KMS-11 (cell line): ENCODE data around the gene PAM.

Experiments
- H2AFZ ChIP-seq: fragments of 200-600 bp; sonication (generic); 2 replicates; pipeline ENCODE4 v1.6.1; 2016; ENCODE audit warnings: antibody characterized with exemption, mixed run types, low read depth
- H3K27ac ChIP-seq: fragments of 200-600 bp; sonication (generic); 2 replicates; pipeline ENCODE4 v1.6.1; 2016; ENCODE audit warnings: mild to moderate bottlenecking, mixed run types
- H3K27me3 ChIP-seq: fragments of 200-600 bp; sonication (generic); 2 replicates; pipeline ENCODE4 v1.6.1; 2017; ENCODE audit warnings: mild to moderate bottlenecking, low read depth, mixed run types, moderate library complexity; ENCODE audit not compliant: insufficient read depth
- H3K36me3 ChIP-seq: fragments of 200-600 bp; sonication (generic); 2 replicates; pipeline ENCODE4 v1.6.1; 2017; ENCODE audit warnings: mild to moderate bottlenecking, mixed run types; ENCODE audit not compliant: insufficient read depth
- H3K4me1 ChIP-seq: fragments of 200-600 bp; sonication (generic); 2 replicates; pipeline ENCODE4 v1.6.1; 2016; ENCODE audit warnings: mild to moderate bottlenecking, low read depth, mixed run types; ENCODE audit not compliant: poor library complexity, severe bottlenecking
- H3K4me2 ChIP-seq: fragments of 200-600 bp; sonication (generic); 2 replicates; pipeline ENCODE4 v1.7.0; 2016; ENCODE audit warnings: mild to moderate bottlenecking, mixed run types
- H3K4me3 ChIP-seq: fragments of 200-600 bp; sonication (generic); IDR thresholded peaks from 2 replicates; pipeline ENCODE4 v1.6.1; 2017; ENCODE audit warnings: low read depth, low read length, mixed read lengths; ENCODE audit not compliant: insufficient read depth
- H3K79me2 ChIP-seq: fragments of 200-600 bp; sonication (generic); 2 replicates; pipeline ENCODE4 v1.6.1; 2016; ENCODE audit warnings: low read depth, mixed run types; ENCODE audit not compliant: insufficient read depth
- H3K9ac ChIP-seq: fragments of 200-600 bp; sonication (generic); 2 replicates; pipeline ENCODE4 v1.6.1; 2016; ENCODE audit warnings: mild to moderate bottlenecking, mixed run types
- H4K20me1 ChIP-seq: fragments of 200-600 bp; sonication (generic); 2 replicates; pipeline ENCODE4 v1.6.1; 2016; ENCODE audit warnings: mild to moderate bottlenecking, mixed run types; ENCODE audit not compliant: insufficient read depth
- TF ChIP-seq, protein P1 (sequence below): fragments of 200-600 bp; sonication (generic); conservative IDR thresholded peaks from 2 replicates; pipeline ENCODE4 v1.6.1; 2017; ENCODE audit warnings: low read depth, mild to moderate bottlenecking, antibody characterized with exemption, low read length, moderate library complexity, mixed read lengths

PAM gene

DNA sequence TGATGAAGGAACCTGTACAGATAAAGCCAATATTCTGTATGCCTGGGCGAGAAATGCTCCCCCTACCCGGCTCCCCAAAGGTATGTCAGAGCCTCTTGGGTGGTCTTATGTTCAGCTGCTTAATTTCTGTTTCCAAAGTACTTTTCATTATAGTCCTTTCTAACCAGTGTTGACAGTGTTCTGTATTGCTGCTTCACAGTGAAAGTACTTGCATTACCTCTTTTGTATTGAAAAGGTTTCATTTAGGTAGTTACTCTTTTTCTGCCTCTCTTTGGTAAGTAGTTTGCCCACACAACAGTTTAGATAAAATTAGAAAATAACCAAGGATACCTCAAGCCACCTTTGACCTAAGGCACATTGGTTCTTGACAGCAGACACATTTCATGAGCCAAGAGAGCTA lies 169.9 kb downstream of the PAM start:
- Histone ChIP-seq H4K20me1 (no peaks in the 10 kb centered on the region), H3K27me3 (no peaks in the 10 kb centered on the region), H3K4me2 (no peak overlapping the region), H3K36me3 (no peaks in the 10 kb centered on the region), H3K4me3 (no peak overlapping the region), H3K9ac (no peak overlapping the region), H2AFZ (no peak overlapping the region), H3K4me1 (no peaks in the 10 kb centered on the region), H3K27ac (no peak overlapping the region), H3K79me2 (no peaks in the 10 kb centered on the region)
- TF ChIP-seq, protein P1, sequence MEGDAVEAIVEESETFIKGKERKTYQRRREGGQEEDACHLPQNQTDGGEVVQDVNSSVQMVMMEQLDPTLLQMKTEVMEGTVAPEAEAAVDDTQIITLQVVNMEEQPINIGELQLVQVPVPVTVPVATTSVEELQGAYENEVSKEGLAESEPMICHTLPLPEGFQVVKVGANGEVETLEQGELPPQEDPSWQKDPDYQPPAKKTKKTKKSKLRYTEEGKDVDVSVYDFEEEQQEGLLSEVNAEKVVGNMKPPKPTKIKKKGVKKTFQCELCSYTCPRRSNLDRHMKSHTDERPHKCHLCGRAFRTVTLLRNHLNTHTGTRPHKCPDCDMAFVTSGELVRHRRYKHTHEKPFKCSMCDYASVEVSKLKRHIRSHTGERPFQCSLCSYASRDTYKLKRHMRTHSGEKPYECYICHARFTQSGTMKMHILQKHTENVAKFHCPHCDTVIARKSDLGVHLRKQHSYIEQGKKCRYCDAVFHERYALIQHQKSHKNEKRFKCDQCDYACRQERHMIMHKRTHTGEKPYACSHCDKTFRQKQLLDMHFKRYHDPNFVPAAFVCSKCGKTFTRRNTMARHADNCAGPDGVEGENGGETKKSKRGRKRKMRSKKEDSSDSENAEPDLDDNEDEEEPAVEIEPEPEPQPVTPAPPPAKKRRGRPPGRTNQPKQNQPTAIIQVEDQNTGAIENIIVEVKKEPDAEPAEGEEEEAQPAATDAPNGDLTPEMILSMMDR: no peak

DNA sequence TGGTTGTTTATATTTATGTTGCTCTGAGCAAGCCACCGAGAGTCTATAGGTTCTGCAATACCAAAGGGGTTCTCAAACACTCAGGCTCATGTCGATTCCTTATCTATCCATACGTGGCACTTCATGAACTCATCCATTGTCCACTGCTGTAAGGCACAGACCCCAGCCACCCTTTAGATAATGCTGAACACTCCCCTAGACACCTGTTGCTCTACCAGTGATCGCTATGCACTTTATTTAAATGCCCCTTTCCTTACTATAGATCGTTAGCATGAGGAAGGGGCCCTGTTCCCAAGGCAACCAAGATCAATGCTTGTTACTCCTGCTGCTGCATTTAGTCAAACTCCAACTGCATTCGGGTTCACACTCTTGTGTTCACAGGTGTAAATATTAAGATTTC lies 171.9 kb downstream of the PAM start:
- H3K9ac ChIP-seq: no peak overlapping the region
- H2AFZ ChIP-seq: no peak overlapping the region
- no peaks in the 10 kb centered on the region for H3K36me3 ChIP-seq
- no peak overlapping the region for H3K4me3 ChIP-seq
- TF ChIP-seq, protein P1: no peak
- no peak overlapping the region for H3K4me2 ChIP-seq
- no peak overlapping the region for H3K27ac ChIP-seq
- no peaks in the 10 kb centered on the region for H3K27me3 ChIP-seq
- no peaks in the 10 kb centered on the region for H4K20me1 ChIP-seq
- H3K79me2 ChIP-seq: no peaks in the 10 kb centered on the region
- no peaks in the 10 kb centered on the region for H3K4me1 ChIP-seq

DNA sequence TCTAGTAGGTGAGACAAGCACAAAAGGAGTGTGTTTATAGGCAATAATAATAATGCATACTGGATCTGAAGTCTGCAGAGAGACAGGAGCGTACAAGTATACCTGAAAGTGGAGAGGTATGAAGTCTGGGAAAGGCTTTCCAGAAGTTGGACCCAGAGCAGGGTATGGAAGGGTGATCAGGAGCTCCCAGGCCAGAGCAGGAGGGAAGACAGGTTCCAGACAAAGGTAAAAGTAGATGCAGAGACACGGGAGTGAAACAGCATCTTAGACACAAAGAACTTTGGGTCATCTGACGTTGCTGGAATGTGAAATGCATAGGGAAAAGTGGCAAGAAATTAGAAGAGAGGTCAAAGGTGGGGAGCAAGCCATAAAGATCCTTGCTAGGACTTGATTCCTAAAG lies 175.1 kb downstream of the PAM start:
- TF ChIP-seq, protein P1: no peak

DNA sequence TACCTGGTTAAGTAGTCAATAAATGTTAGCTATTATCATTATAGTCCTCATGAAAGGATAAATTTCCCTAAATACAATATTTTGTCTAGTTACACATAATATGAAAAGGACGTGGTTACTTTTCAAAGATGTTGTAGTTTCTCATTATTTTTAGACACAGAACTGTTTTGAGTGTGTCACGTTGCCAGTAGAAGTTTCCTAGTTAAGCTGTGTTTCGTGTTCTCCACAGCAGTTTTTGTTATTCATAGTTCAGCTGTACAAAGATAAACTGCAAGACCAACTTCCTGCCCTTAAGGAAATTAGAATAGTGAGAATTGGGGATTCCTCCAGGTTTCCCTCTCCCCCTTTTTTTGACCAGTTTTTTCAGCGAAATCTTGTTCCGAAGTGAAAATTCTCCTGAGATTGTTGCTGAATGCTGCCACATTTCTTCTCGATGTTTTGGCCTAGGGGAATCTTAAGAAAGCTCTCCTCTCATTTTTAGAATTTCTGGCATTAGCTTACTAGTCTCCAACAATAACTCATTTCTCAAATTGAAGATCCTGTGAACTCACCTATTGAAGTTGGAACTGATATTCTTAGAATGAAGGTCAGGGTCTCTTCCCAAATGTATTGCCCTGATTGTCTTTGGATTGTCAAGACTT lies 176.1 kb downstream of the PAM start:
- Histone ChIP-seq H3K4me2 (no peak overlapping the region), H3K27me3 (no peaks in the 10 kb centered on the region)

More for the DNA sequence above, 175.1 kb downstream of the PAM start:
- H3K79me2 ChIP-seq: no peaks in the 10 kb centered on the region
- no peak overlapping the region for H2AFZ ChIP-seq
- no peaks in the 10 kb centered on the region for H3K4me1 ChIP-seq
- no peaks in the 10 kb centered on the region for H3K27me3 ChIP-seq
- H3K36me3 ChIP-seq: no peaks in the 10 kb centered on the region
- H3K4me3 ChIP-seq: no peak overlapping the region
- no peak overlapping the region for H3K27ac ChIP-seq
- H3K9ac ChIP-seq: no peak overlapping the region
- no peaks in the 10 kb centered on the region for H4K20me1 ChIP-seq
- H3K4me2 ChIP-seq: no peak overlapping the region

More for the DNA sequence above, 176.1 kb downstream of the PAM start:
- no peaks in the 10 kb centered on the region for H3K4me1 ChIP-seq
- no peak overlapping the region for H2AFZ ChIP-seq
- TF ChIP-seq, protein P1: no peak
- no peak overlapping the region for H3K4me3 ChIP-seq
- no peaks in the 10 kb centered on the region for H3K79me2 ChIP-seq
- no peaks in the 10 kb centered on the region for H3K36me3 ChIP-seq
- no peaks in the 10 kb centered on the region for H4K20me1 ChIP-seq
- no peak overlapping the region for H3K9ac ChIP-seq
- H3K27ac ChIP-seq: no peak overlapping the region
